HG03354 (cell line): ENCODE results near the gene EXOSC7.
A peak's percentile ranks its signal among the peaks of the same experiment; 100 is the strongest.
"Not testable (repeated sequence)": the region's sequence is repeated elsewhere in the genome, so short reads cannot be mapped to it uniquely, and the experiment has no call there.

Source experiments
- ATAC-seq: cut with Tn5 transposase; IDR thresholded peaks from one replicate; pipeline ENCODE4 v1.9.1; 2021; ENCODE audit warnings: mild to moderate bottlenecking; ENCODE audit not compliant: unreplicated experiment, poor library complexity, severe bottlenecking

Gene EXOSC7

DNA sequence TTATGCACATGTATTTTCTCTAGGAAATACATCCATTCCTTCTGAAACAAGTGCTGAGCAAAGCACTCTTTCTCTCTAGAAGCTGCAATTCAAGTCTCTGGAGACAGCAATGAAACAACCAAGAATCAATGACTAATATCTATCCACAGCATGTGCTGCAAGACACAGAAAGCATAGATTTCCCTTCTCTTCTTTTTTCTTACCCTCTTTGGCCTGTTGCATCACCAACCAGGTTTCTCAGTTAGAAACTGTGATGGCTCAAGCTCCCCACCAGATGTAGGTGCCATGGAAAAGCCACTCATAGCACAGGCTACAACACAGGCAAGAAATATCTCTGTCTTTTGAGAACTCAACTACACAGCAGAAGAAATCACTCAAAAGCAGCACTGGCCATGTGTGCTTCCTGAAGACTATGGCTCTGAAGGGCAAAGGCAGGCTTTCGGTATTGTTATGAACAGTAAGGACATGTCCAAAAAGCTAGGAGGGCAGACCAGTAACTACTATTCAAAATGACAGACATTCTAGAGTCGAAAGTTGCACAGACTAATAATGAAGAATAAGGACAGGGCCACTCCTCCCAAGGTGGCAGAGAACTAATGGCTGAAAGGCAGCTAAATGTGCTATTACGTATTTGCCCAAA is 15.5 kb upstream of the EXOSC7 start:
- ATAC-seq: peak; percentile 52

GRCh38 chr3:44961888-44962287 is 14.2 kb upstream of the EXOSC7 start:
- no peak for ATAC-seq

DNA sequence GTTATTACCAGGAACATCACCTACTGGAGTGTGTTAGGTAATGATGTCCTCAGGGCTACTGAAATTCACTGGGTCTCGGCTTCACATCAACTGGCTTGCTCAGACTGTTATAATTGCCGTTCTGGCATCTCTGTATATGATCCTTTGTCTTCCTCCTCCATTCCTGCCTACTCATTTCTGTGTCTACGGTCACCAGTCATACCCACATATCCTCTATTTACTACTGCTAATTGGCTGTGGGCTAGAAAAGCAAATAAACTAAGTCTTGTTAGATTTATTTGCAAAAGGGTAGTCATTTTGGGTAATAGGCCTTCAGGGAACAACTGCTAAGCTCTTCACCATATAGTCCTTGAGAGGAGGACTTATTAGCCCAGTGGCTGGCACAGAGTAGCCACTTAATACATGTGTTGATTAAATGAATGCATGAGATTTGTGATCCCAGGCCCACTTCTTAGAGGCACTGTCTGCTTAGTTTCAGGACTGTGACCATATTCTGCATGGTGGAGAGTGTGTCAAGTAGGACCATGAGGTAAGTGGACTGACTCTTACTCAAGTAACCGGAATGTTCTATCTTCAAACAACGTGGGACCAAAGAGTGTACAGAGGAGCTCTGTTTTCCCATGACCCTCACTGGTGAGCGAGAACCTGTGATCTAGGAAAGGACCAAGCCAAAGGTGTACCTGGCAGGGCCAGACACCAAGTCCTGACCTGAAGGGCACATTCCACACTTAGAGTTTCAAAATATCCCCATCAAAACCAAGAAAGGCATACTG is 13.2 kb upstream of the EXOSC7 start:
- ATAC-seq: no peak

DNA sequence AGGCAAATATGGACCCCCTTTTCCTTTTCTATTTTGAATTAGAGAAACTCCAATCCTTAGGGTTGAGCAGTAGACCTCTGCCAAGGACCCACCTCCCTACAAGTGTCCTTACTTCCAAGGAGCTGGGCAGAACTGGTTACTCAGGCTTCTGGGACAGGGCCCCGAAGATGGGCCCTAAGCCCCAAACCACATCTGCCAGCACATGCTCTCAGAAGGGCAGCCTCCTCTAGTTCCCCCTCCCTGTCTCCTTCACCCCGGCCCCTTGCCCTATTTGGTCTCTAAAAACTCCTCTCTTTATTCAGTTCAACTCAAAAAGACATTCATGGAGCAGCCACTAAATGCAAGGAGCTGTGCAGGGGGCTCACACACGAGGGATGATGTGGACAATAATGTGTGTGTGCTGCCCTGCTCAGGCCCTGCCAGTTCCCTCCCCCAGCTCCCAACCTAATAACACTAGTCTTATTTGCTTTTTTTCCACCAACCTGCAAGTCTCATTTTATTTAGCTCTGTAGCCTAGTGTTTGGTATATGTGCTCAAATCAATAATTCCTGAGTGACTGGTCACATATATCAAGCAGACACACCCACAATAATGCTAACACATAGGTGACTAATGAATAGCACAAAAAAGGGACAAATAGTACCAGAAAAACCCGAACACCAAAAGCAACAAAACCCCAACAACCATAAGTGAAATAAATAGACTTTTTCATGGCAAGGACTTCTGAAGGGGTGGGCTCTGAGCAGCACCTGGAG is 12.3 kb upstream of the EXOSC7 start:
- no peak for ATAC-seq

- no peak for ATAC-seq
Observed at GRCh38 chr3:44965165-44965564, 10.9 kb upstream of the EXOSC7 start.

GRCh38 chr3:44966795-44967278 is 9.2 kb upstream of the EXOSC7 start:
- ATAC-seq: peak; percentile 49

GRCh38 chr3:44968447-44968858 is 7.6 kb upstream of the EXOSC7 start:
- ATAC-seq: no peak

GRCh38 chr3:44969154-44969827 is 6.8 kb upstream of the EXOSC7 start:
- no peak for ATAC-seq

GRCh38 chr3:44969828-44970179 is 6.2 kb upstream of the EXOSC7 start:
- ATAC-seq: no peak

DNA sequence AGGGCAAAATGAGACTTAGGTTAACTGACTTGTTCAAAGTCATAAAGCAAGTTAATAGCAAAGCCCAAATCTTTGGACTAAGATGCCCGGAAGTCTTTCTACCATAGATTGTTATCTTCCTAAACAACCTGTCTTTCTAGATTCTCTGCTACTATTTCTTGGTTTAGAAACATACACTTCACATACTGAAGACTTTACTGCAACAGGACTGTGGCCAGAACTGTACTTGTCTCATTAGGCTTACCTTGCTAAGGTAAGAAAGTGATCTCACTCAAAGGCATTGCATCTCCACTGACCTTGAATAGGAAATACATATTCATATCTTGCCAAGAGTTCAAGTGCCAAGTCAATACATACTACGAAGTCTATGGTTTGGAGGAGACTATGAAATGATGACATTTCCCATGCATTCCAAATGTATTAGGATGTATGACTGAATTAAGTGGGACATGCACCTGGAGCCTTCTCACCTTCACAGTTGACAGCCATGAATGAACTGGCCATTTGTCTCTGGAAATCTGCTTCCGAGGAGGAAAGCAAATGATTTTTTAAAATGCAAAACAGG is 5.0 kb upstream of the EXOSC7 start:
- ATAC-seq: no peak

DNA sequence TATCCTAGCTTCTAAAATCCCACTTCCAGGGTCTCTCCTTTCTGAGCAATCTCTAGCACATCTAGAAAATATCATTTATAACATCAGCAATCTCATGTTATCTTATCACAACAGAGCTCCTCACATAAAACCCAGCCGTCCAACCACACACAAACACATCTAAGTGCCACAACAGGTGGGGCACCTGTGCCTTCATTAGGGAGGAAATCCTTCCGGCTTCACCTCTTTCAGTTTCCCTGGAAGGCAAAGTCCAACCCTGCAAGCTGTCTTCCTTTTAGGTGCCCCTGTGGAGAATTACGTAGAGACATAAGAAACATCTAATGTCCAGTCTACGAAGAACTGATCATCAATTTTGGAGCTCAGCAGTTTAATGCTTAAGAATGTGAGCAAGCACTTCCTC is 1.6 kb upstream of the EXOSC7 start:
- ATAC-seq: no peak

DNA sequence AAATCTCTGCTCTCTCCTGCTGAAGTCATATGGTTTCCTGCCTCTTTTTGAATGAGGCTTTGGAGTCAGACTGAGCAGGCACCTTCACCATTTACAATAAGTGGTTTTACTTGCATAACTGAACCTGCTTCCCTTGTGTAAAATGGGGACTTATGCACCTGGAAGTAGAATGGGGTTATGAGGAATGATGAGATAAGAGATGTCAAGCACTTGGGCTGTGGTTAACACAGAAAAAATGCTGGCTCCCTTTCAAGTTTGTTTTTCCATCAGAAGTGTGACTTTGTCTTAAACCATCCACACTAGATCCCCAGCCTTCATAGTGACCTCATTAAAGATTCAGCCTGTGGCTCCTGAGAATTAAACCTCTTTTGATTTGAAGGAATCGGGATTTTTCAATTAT is 5.2 kb downstream of the EXOSC7 start:
- ATAC-seq: no peak

GRCh38 chr3:44981751-44982150 is 5.7 kb downstream of the EXOSC7 start:
- no peak for ATAC-seq

DNA sequence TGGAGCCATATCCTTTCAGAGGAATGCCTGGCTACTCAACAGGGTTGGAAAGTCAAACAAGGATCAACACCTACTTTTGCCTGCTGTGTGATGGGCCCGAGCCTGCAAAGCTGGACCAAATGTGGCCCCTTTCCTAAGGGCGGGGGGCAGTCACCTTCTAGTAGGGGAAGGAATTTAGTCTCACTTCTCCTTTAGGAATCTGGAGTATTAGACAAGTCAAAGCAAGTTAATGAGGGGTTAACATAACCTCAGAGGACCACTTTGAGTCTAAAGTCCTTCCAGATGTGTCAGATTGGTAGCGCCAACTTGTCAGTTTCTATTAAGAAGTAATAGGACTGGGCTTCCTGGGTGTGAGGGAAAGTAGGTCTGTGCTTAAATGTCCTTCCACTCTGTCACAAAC is 6.8 kb downstream of the EXOSC7 start:
- no peak for ATAC-seq

DNA sequence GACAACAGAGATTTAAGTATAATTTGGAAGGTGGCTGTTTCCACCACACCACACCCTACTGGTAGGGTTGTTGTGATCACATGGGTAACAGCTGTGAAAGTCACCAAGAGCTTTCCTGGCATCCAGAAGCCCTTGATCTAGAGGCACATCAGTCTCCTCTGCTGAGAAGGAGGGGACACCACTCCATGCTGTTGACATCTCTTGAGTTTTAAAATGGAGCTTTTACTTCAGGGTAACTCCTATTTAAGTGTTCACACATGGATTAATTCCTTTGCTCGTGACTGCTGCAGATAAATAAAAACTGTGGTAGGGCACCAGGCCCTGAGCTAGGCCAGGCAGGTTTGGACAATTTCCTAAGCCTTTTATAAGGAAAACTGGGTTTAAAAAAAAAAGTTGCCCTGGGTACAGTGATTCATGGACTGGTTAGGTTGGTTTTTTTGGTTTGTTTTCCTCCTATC is 7.5 kb downstream of the EXOSC7 start:
- no peak for ATAC-seq

DNA sequence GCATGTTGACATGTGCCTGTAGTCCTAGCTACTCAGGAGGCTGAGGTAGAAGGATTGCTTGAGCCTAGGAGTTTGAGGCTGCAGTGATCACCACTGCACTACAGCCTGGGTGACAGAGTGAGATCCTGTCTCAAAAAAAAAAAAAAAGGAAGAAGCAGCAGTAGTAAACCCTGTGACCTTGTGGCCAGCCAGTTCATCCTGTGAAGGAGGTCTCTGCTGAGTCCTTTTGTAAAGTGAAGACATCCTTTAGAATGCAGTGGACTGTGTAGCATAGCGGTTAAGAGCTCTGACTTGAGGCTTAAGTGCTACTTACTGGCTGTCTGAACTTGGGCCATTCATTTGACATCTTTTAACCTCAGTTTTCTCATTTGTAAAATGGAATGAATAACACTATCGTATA is 8.3 kb downstream of the EXOSC7 start:
- ATAC-seq: no peak

DNA sequence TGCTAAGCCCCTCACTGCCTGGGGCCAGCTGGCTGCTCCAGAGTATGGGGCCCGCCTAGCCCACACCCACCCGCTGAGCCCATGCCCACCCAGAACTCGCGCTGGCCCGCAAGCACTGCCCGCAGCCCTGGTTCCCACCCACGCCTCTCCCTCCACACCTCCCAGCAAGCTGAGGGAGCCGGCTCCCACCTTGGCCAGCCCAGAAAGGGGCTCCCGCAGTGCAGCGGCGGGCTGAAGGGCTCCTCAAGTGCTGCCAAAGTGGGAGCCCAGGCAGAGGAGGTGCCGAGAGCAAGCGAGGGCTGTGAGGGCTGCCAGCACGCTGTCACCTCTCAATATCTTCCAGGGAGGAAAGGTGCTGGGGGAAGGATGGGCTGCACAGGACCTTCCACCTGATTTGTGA is 10.3 kb downstream of the EXOSC7 start:
- not testable (repeated sequence) for ATAC-seq

DNA sequence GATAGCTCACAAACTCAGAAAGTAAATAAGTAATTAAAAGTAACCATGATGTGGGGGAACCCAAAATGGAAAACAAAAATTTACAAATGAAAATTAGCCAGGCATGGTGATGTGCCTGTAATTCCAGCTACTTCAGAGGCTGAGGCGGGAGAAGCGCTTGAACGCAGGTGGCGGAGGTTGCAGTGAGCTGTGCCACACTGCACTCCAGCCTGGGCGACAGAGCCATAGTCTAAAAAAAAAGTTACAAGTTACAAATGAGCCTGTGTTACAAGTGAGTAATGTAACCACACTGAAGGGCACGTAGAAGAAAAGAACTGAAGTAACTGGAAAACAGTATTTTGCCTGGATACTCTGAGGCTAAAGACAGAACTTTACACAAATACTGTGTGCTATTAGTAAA is 11.3 kb downstream of the EXOSC7 start:
- ATAC-seq: no peak

- ATAC-seq: no peak
Observed at GRCh38 chr3:44988073-44988472, 12.0 kb downstream of the EXOSC7 start.

DNA sequence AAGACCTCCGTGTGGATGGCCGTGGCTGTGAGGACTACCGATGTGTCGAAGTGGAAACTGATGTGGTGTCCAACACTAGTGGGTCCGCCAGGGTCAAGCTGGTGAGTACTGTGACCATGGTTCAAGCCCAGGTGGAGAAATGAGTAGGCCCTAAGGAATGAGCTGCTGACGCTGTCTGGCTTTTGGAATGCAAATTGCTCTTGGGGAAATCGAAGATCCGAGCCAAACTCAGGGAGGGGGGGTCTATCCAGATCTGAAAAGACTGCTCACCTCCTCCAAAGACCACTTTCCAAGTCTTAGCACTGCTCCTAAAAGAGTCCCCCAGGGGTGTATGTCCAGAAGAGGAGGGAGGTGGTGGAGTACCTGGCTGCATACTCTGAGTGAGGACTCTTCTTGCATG is 13.1 kb downstream of the EXOSC7 start:
- no peak for ATAC-seq
